Sigmoid colon (tissue), 7 donors: ENCODE measurements around the gene LMF1. TPM values are rescaled to one million over a fixed set of nuclear protein-coding genes. Genes with fewer than 3 reads are reported as not detected.

Experiments used
- DNase-seq: peaks from one replicate; pipeline ENCODE4 v3.0.0-alpha.2; 2019
- H3K27ac ChIP-seq, 4 donors: fragments of 200-600 bp; sonication (generic); one replicate each; pipeline ENCODE4 v1.5.1; 2016 to 2019; ENCODE audit warnings: mild to moderate bottlenecking in 1 of 4
- H3K27me3 ChIP-seq, 3 donors: fragments of 200-600 bp; sonication (generic); one replicate each; pipeline ENCODE4 v1.5.1; 2019; ENCODE audit warnings: mild to moderate bottlenecking in 1 of 3
- H3K36me3 ChIP-seq, 4 donors: fragments of 200-600 bp; sonication (generic); one replicate each; pipeline ENCODE4 v1.5.1; 2016 to 2019
- H3K4me1 ChIP-seq, 4 donors: fragments of 200-600 bp; sonication (generic); one replicate each; pipeline ENCODE4 v1.5.1; 2017 to 2019
- H3K4me3 ChIP-seq, 4 donors: fragments of 200-600 bp; sonication (generic); one replicate each; pipeline ENCODE4 v1.5.1; 2017 to 2019; ENCODE audit warnings: mild to moderate bottlenecking in 2 of 4, moderate library complexity in 1 of 4
- H3K9me3 ChIP-seq, 4 donors: fragments of 200-600 bp in 3 of 4; sonication (generic) in 3 of 4; one replicate each; pipeline versions ENCODE4 v1.5.1 to v1.6.1; 2013 to 2019
- CTCF ChIP-seq, 4 experiments: fragments of 450-650 bp in 3 of 4; fragments of 200-600 bp in 1 of 4; IDR thresholded peaks; one replicate each; pipeline ENCODE4 v1.5.1; 2016 to 2019; ENCODE audit warnings: antibody characterized with exemption in 4 of 4, mild to moderate bottlenecking in 3 of 4, moderate library complexity in 2 of 4
- EP300 ChIP-seq, 4 donors: sonication (generic); formaldehyde crosslinking; IDR thresholded peaks; one replicate each; pipeline ENCODE4 v1.6.1; 2017; ENCODE audit warnings: antibody characterized with exemption in 4 of 4
- POLR2A ChIP-seq, 2 donors: fragments of 450-650 bp; IDR thresholded peaks; one replicate each; pipeline ENCODE4 v1.6.1; 2016; ENCODE audit warnings: antibody characterized with exemption in 2 of 2, mild to moderate bottlenecking in 2 of 2, moderate library complexity in 2 of 2
- POLR2AphosphoS5 ChIP-seq, 4 donors: sonication (generic); formaldehyde crosslinking; IDR thresholded peaks; one replicate each; pipeline ENCODE4 v1.6.1; 2017; ENCODE audit warnings: antibody characterized with exemption in 4 of 4
- WGBS, 2 donors: extraction: QIAGEN DNeasy Blood & Tissue Kit; methylation state at CpG; one replicate each; pipeline ENCODE4 v1.1.7; 2013; 5-methylcytosine and 5-hydroxymethylcytosine counted together
- intact Hi-C: fragments of 100-400 bp; cut with DNase I; formaldehyde crosslinking; loops from one replicate; pipeline ENCODE4 v1.15.1; 2023
- polyA plus RNA-seq, 3 donors: library from polyadenylated mRNA; stranded (reverse); fragments of 200-250 nt; gene quantifications; one replicate each; pipeline ENCODE4 v1.2.3, GENCODE V29; 2013
- total RNA-seq, 4 donors: library from RNA; depleted of rRNA; stranded (reverse); fragments of >200 nt; gene quantifications; one replicate each; pipeline ENCODE4 v1.1.0, GENCODE V29; 2016
- donor health status: healthy with polysubstance abuse.
- donor health status: Bipolar disorder and iron deficiency.
- donor health status: healthy.

LMF1 gene
- total and polyA plus RNA-seq, 7 donors: 1.2 to 34.1 (median 19.9) TPM

DNA sequence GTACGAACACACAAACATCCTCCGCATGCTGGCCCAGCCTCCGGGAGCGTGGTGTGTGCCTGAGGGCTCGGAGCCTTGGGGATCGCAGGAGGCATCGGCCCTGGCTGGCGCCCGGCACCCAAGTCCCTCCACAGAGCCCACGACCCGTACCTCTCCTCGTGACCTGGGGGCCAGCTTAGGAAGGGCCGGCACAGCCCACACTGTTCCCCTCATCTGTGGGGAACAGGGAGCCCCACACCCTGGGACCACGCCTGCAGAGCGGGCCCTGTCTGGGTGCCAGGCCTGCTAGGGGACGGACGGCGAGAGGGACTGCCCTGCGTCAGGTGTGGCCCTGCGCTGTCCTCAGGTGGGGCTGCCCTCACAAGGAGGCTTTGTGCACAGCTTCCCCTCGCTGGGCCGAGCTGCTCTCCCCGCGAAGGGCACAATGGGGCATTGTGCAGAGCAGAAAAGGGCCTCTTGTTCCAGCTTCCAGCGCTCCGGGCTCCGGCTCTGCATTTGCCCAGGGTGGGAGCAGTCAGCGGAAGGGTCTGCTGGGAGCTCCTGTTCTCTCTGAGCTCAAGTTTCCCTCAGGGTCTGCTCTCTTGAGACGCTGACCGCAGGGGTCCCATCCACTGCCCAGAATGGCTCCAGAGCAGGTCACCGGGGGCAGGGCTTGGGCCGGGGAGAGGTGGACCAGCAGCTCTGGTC, 1.7 kb upstream of the LMF1 start:
- no peak for DNase-seq

DNA sequence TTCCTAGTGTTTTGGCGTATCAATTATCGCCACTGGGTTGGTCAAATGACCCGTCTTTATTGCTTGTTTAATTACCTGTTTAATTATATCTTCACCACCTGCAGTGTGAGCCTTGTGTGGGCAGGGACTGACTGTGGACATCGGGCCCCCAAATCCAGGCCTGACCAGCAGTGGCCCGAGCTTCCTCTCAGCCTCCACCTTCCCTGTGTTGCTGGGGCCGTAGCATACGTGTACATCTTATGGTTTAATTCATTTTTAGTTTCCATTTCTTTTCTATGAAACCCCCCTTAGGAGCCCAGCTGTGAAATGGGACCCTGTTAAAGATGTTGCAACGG, 1.2 kb upstream of the LMF1 start:
- no peaks in the 10 kb centered on the region for H3K27me3 ChIP-seq
- 74 to 90% methylated on average over 8 of the region's 8 CpGs for WGBS, 2 donors
- H3K9me3 ChIP-seq: no peaks in the 10 kb centered on the region
- no peak for DNase-seq
- H3K27ac ChIP-seq: peak overlapping the region in 1 of 4 donors; percentile 31
- H3K4me1 ChIP-seq: peaks cover 0 to 34% (median 25%) of the 10 kb centered on the region in 4 donors
- no peak for TF ChIP-seq CTCF (IDR thresholded peaks at IDR 0.05)
- no peak for TF ChIP-seq EP300 (IDR thresholded peaks at IDR 0.05)
- TF ChIP-seq POLR2A (IDR thresholded peaks at IDR 0.05): no peak
- TF ChIP-seq POLR2AphosphoS5 (IDR thresholded peaks at IDR 0.05): no peak
- no peak overlapping the region for H3K4me3 ChIP-seq
- intact Hi-C loops: no loop called here
- H3K36me3 ChIP-seq: peaks cover 0 to 4% (median 0%) of the 10 kb centered on the region in 4 donors

More for the DNA sequence above, 1.7 kb upstream of the LMF1 start:
- Histone ChIP-seq H3K36me3 (peaks cover 0 to 4% (median 0%) of the 10 kb centered on the region in 4 donors), H3K4me1 (peaks cover 0 to 39% (median 27%) of the 10 kb centered on the region in 4 donors), H3K4me3 (no peak overlapping the region), H3K9me3 (no peaks in the 10 kb centered on the region), H3K27me3 (no peaks in the 10 kb centered on the region), H3K27ac (peak overlapping the region in 1 of 4 donors; percentile 31)
- TF ChIP-seq EP300 (IDR thresholded peaks at IDR 0.05) (no peak), POLR2A (IDR thresholded peaks at IDR 0.05) (no peak), POLR2AphosphoS5 (IDR thresholded peaks at IDR 0.05) (peak in 1 of 4 donors; percentile 29)
- intact Hi-C loops: no loop called here
- WGBS, 2 donors: 41 to 78% methylated on average over 32 of the region's 32 CpGs

- Histone ChIP-seq H3K9me3 (no peaks in the 10 kb centered on the region), H3K27me3 (no peaks in the 10 kb centered on the region), H3K27ac (peak overlapping the region; percentile 60 to 85 (median 77)), H3K4me3 (no peak overlapping the region), H3K36me3 (peaks cover 0 to 4% (median 0%) of the 10 kb centered on the region in 4 donors), H3K4me1 (peaks cover 0 to 30% (median 22%) of the 10 kb centered on the region in 4 donors)
- intact Hi-C loops: no loop called here
- DNase-seq: no peak
- TF ChIP-seq POLR2A (IDR thresholded peaks at IDR 0.05) (no peak), CTCF (IDR thresholded peaks at IDR 0.05) (no peak), EP300 (IDR thresholded peaks at IDR 0.05) (no peak), POLR2AphosphoS5 (IDR thresholded peaks at IDR 0.05) (no peak)
- WGBS, 2 donors: 95% methylated on average over 5 of the region's 5 CpGs
These were observed 760 bp upstream of the LMF1 start for GRCh38 chr16:971582-971905.

GRCh38 chr16:970386-970765, 408 bp downstream of the LMF1 start:
- Histone ChIP-seq H3K4me1 (peaks cover 0 to 25% (median 21%) of the 10 kb centered on the region in 4 donors), H3K36me3 (peaks cover 0 to 4% (median 0%) of the 10 kb centered on the region in 4 donors), H3K9me3 (no peaks in the 10 kb centered on the region), H3K27ac (peak overlapping the region; percentile 72 to 85 (median 82)), H3K27me3 (no peaks in the 10 kb centered on the region), H3K4me3 (peak overlapping the region; percentile 63 to 97 (median 90))
- DNase-seq: no peak
- 0 to 1% methylated on average over 42 of the region's 42 CpGs for WGBS, 2 donors
- no peak for TF ChIP-seq CTCF (IDR thresholded peaks at IDR 0.05)
- no peak for TF ChIP-seq POLR2AphosphoS5 (IDR thresholded peaks at IDR 0.05)
- TF ChIP-seq EP300 (IDR thresholded peaks at IDR 0.05): no peak
- TF ChIP-seq POLR2A (IDR thresholded peaks at IDR 0.05): no peak
- intact Hi-C loops: no loop called here

- intact Hi-C loops: loop anchor here (5.0 kb wide), 1 partner anchor 162 kb away; no protein-coding TSS in a partner anchor
- H3K27me3 ChIP-seq: no peaks in the 10 kb centered on the region
- peaks cover 0 to 32% (median 27%) of the 10 kb centered on the region in 4 donors for H3K4me1 ChIP-seq
- 50 to 51% methylated on average over 55 of the region's 55 CpGs for WGBS, 2 donors
- no peaks in the 10 kb centered on the region for H3K9me3 ChIP-seq
- H3K4me3 ChIP-seq: peak overlapping the region; percentile 63 to 97 (median 90)
- TF ChIP-seq POLR2A (IDR thresholded peaks at IDR 0.05): no peak
- TF ChIP-seq EP300 (IDR thresholded peaks at IDR 0.05): no peak
- no peak for TF ChIP-seq POLR2AphosphoS5 (IDR thresholded peaks at IDR 0.05)
- TF ChIP-seq CTCF (IDR thresholded peaks at IDR 0.05): no peak
- peaks cover 0 to 4% (median 0%) of the 10 kb centered on the region in 4 donors for H3K36me3 ChIP-seq
- no peak for DNase-seq
- H3K27ac ChIP-seq: peak overlapping the region; percentile 72 to 85 (median 82)
These were observed 1.0 kb downstream of the LMF1 start for GRCh38 chr16:969508-970385.
